GM18861 (cell line): ENCODE measurements around the gene LRMDA.

Source experiments
- ATAC-seq: cut with Tn5 transposase; IDR thresholded peaks from one replicate; pipeline ENCODE4 v1.9.1; 2021; ENCODE audit not compliant: unreplicated experiment

The LRMDA gene

GRCh38 chr10:75443362-75443761 lies 11.9 kb downstream of the LRMDA start:
- ATAC-seq: no peak

GRCh38 chr10:75444781-75445386 lies 13.5 kb downstream of the LRMDA start:
- ATAC-seq: no peak

- no peak for ATAC-seq
Observed at GRCh38 chr10:75446508-75446907, 15.1 kb downstream of the LRMDA start.

DNA sequence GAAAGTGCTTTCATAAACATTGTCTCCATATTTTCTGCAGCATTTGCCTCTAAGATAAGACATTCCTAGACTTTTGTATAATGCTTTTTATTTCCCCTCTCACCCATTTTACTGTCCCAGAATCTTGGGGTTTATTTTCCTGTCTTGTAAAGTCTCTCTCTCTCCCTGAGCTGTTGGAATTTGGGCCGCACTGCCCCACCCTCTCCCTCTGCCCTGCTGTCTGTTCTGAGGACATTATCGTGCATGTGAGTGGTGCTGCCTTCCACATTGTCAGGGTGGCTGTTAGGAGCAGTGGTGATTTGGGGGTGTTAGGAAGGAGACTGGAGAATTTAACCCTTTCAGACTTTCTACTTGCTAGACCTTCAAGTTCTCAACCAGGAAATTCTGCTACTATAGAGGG lies 16.7 kb downstream of the LRMDA start:
- no peak for ATAC-seq

- no peak for ATAC-seq
Observed at GRCh38 chr10:75449382-75450074, 18.1 kb downstream of the LRMDA start.

- no peak for ATAC-seq
Observed at GRCh38 chr10:75450075-75450445, 18.6 kb downstream of the LRMDA start.

DNA sequence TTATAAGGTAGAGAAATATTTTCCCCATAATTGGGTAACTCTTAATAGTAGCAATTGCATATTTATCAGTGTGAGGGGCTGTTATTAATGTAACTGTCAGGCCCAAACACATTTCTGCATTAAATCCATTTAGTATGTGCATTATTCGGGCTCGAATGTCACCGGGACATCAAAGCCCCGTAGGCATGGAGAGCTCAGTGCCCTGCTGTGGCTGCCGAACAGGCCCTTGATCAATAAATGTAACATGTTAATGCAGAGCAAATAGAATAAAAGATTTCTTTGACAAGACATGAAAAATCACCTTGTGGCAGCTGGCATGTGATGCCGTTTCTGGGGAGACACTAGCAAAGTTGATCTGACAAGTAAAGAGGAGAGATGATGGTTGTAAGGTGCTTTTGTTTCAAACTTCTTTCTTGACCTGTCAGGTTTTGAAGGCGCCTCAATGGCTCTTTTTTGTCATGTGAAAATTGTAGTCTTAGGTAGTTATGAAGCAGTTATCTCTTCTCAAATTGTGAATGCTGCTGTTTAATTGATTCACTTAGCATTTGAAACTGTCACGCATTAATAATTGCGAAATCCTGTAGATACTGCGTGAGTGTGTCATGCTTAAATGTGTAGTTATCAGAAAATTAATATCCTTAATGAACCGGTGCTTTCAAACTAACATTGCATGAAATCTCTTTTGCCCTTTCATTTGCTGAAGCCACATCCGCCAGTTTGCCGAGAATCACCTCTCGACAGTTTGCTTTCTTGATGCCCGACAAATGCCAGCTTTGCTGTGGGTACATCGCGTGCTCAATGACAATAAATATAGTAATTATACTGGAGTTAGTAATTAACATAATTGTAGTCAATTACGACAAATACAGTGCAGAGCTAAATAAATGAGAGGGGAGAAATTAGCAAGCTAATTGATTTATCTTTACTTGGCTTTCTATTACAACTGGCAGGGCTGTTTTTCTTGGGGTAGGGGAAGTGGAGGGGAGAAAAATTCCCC lies 19.5 kb downstream of the LRMDA start:
- ATAC-seq: no peak

DNA sequence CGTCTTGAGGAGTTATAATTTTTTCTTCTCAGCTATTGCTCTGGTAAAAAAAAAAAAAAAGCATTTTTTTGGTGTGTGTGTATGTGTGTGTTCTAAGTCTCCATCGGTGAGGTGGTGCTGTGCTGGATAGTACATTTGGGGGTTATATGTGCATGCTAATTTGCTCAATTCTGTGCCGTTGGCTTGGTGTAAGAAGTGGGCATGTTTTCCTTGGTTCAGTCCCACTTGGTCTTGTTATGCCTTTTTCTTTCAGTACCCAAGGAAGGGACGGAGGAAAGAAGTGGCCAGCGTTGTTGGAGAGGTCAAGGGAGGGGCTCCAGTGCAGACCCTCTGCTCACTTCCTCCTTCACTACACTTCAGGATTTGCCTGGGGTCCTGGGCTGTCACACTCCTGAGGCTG lies 20.4 kb downstream of the LRMDA start:
- no peak for ATAC-seq

GRCh38 chr10:75452997-75453396 lies 21.6 kb downstream of the LRMDA start:
- ATAC-seq: no peak

GRCh38 chr10:75456122-75456521 lies 24.7 kb downstream of the LRMDA start:
- ATAC-seq: no peak

DNA sequence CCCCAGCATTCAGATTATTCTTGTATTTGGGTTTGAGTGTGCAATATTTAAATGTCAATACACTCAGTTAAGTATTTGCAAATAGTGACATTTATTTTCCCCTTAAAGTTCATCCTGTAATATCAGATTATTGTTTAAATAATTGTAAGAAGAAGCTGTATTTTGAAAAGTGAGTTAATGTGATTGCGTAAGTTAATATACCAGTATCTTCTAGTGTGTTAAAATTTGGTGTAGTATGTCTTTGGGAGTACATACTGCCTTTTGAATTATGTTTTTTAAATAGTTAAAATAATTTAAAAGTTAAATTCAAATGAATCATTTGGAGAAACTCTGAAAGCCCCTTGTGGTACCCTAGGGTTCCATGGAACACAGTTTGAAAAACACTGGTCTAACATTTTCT lies 28.6 kb downstream of the LRMDA start:
- ATAC-seq: no peak

- ATAC-seq: no peak
Observed at GRCh38 chr10:75461672-75462649, 30.5 kb downstream of the LRMDA start.

GRCh38 chr10:75462865-75463264 lies 31.4 kb downstream of the LRMDA start:
- ATAC-seq: no peak

GRCh38 chr10:75464478-75465449 lies 33.3 kb downstream of the LRMDA start:
- ATAC-seq: no peak

DNA sequence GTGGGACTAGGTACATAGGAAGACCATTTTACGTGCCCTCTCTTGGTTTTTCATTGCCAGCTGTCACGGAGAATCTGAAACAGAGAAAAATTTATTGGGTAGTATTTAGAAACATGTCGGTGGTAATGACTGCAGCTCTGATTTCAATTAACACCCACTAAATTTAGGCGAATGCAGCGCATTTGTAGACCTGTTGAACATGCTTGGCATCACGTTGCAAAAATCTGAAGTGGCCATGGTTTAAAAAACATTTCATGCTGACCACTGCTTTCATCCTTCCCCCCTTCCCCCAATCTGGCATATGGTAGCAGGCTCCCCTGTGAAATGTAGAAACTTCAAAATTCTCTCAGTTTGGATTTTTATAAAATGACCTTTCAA lies 34.0 kb downstream of the LRMDA start:
- no peak for ATAC-seq

DNA sequence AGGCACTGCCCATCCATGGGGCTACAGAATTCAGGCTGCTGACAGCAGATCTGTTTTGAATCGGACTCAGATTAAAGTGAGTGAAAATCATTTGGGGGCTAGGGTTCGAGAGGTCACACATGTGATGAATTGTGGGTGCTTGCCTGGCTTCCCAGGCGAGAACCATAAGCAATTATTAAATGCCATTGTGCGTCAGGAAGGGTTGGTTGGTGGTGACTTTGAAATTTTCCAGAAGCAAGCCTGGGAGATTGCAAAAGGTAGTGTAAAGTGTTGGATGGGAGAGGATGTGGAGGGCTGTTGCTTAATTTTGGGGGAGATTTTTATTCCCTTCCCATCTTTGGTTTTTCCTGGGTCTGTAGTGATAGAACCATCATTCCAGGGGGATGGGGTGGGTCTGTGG lies 34.6 kb downstream of the LRMDA start:
- ATAC-seq: no peak

- no peak for ATAC-seq
Observed at GRCh38 chr10:75466886-75467285, 35.5 kb downstream of the LRMDA start.

DNA sequence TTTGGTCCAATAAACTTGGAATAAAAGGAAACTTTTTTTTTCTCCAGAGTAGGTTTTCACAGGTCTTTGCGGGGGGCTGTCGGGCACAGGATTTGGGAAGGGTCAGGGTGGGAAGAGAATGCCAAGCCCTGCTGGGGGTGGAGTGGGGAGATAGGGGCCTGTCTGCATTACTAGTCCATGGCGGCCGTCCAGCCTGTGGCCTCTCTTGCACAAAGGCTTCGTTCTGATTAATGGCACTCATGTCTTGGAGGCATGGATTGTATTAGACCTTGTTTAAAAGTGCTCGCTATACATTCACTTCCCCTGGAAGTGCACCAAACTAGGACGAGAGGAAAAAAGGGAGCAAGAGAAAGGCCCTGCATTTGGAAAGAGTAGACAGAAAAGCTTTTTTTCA lies 37.2 kb downstream of the LRMDA start:
- no peak for ATAC-seq

GRCh38 chr10:75469006-75469616 lies 37.7 kb downstream of the LRMDA start:
- no peak for ATAC-seq
